Measurements from ENCODE around the gene TGOLN2.

DNA sequence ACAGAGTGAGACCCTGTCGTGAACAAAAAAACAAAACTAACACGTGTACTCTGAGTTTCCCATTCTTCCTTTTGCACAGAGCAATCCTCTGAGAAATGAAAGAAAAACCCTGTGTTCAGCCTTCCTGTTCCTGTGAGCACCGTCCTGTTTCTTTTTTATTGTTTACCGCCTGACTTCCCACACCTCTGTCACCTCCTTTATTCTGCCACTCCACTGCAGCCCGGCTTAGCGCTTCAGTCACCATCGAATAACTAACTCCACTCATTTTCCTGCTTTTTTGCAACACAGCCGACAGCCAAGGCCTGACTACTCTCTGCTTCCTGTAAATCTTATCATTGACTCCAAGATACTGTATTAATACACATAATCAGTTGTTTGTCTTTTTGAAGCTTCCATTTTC, 40.9 kb downstream of the TGOLN2 start:
- TF ChIP-seq, protein P1, sequence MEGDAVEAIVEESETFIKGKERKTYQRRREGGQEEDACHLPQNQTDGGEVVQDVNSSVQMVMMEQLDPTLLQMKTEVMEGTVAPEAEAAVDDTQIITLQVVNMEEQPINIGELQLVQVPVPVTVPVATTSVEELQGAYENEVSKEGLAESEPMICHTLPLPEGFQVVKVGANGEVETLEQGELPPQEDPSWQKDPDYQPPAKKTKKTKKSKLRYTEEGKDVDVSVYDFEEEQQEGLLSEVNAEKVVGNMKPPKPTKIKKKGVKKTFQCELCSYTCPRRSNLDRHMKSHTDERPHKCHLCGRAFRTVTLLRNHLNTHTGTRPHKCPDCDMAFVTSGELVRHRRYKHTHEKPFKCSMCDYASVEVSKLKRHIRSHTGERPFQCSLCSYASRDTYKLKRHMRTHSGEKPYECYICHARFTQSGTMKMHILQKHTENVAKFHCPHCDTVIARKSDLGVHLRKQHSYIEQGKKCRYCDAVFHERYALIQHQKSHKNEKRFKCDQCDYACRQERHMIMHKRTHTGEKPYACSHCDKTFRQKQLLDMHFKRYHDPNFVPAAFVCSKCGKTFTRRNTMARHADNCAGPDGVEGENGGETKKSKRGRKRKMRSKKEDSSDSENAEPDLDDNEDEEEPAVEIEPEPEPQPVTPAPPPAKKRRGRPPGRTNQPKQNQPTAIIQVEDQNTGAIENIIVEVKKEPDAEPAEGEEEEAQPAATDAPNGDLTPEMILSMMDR (conservative IDR thresholded peaks at IDR 0.05; ENCODE audit: low read length), result no peak
- no peak for TF ChIP-seq EZH2phosphoT487 (IDR thresholded peaks at IDR 0.05; ENCODE audit: borderline replicate concordance, low read depth, low read length)

Data from OCI-LY7 (cell line).